Measurements from ENCODE around the gene CYP2A13. TPM values are rescaled to one million over a fixed set of nuclear protein-coding genes. Genes with fewer than 3 reads are reported as not detected.
"Not testable (repeated sequence)": the region's sequence is repeated elsewhere in the genome, so short reads cannot be mapped to it uniquely, and the experiment has no call there.

The CYP2A13 gene
- total RNA-seq, 2 donors from 2014 or later, result not detected

DNA sequence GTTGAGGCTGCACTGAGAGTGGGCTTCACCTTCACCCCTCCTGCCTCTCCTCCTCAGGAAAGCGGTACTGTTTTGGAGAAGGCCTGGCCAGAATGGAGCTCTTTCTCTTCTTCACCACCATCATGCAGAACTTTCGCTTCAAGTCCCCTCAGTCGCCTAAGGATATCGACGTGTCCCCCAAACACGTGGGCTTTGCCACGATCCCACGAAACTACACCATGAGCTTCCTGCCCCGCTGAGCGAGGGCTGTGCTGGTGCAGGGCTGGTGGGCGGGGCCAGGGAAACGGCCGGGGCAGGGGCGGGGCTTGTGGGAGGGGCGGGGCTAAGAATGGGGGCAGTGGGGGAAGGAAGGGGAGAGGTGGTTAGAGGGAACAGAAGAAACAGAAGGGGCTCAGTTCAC, 7.5 kb downstream of the CYP2A13 start:
- H3K4me1 ChIP-seq, result no peaks in the 10 kb centered on the region
- no peak overlapping the region for H3K27ac ChIP-seq
- H3K36me3 ChIP-seq (replicated peaks in 1 of 2; ENCODE audit: insufficient read depth in 1 of 2, low read depth in 2 of 2), result no peaks in the 10 kb centered on the region
- no peaks in the 10 kb centered on the region for H3K9me3 ChIP-seq
- DNase-seq, result no peak
- H3K27me3 ChIP-seq, result no peaks in the 10 kb centered on the region
- ATAC-seq, result no peak
- intact Hi-C loops (cut with DNase I), result no loop called here
- H3K4me3 ChIP-seq, result no peak overlapping the region
- 49 to 51% methylated on average over 14 to 15 of the region's 15 CpGs for WGBS, 2 donors
- TF ChIP-seq POLR2A (IDR thresholded peaks at IDR 0.05) (no peak), CTCF (IDR thresholded peaks at IDR 0.05) (no peak)

GRCh38 chr19:41096353-41096752, 8.1 kb downstream of the CYP2A13 start:
- intact Hi-C loops (cut with DNase I), result no loop called here
- ATAC-seq, result no peak
- H3K27me3 ChIP-seq, result no peaks in the 10 kb centered on the region

DNA sequence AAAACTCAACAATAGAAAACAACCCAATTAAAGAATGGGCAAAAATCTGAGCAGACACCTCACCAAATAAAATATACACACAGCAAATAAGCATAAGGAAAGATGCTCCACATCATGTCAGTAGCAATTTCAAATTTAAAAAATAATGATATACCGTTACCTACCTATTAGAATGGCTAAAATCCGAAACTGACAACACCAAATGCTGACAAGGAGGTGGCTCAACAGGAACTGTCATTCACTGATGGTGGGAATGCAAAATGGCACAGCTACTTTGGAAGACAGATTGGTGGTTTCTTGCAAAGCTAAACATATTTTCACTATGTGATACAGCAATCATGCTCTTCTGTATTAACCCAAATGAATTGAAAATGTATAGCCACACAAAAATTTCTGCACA, 9.1 kb downstream of the CYP2A13 start:
- Histone ChIP-seq H3K27ac (no peak overlapping the region), H3K9me3 (no peaks in the 10 kb centered on the region), H3K36me3 (replicated peaks in 1 of 2; ENCODE audit: insufficient read depth in 1 of 2, low read depth in 2 of 2) (no peaks in the 10 kb centered on the region), H3K4me3 (no peak overlapping the region), H3K27me3 (no peaks in the 10 kb centered on the region), H3K4me1 (no peaks in the 10 kb centered on the region)
- WGBS, 2 donors, result 53 to 56% methylated on average over 2 of the region's 2 CpGs
- DNase-seq (no peak), ATAC-seq (no peak)
- intact Hi-C loops (cut with DNase I), result no loop called here
- TF ChIP-seq POLR2A (IDR thresholded peaks at IDR 0.05) (no peak), CTCF (IDR thresholded peaks at IDR 0.05) (no peak)

More at GRCh38 chr19:41096353-41096752, 8.1 kb downstream of the CYP2A13 start:
- DNase-seq, result no peak
- no peak overlapping the region for H3K4me3 ChIP-seq
- H3K27ac ChIP-seq, result no peak overlapping the region
- TF ChIP-seq CTCF (IDR thresholded peaks at IDR 0.05) (no peak), POLR2A (IDR thresholded peaks at IDR 0.05) (no peak)
- WGBS, 2 donors, result 49 to 73% methylated on average over 7 of the region's 7 CpGs
- no peaks in the 10 kb centered on the region for H3K36me3 ChIP-seq (replicated peaks in 1 of 2; ENCODE audit: insufficient read depth in 1 of 2, low read depth in 2 of 2)
- no peaks in the 10 kb centered on the region for H3K9me3 ChIP-seq
- no peaks in the 10 kb centered on the region for H3K4me1 ChIP-seq

DNA sequence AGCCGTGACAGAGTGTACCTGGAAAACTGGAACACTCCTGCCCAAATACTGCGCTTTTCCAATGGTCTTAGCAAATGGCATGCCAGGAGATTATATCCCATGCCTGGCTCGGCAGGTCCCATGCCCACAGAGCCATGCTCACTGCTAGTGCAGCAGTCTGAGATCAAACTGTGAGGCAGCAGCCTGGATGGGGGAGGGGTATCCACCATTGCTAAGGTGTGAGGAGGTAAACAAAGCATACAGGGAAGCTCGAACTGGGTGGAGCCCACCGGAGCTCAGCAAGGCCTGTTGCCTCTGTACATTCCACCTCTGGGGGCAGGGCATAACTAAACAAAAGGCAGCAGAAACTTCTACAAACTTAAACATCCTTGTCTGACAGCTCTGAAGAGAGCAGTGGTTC, 10.5 kb downstream of the CYP2A13 start:
- H3K4me3 ChIP-seq, result no peak overlapping the region
- ATAC-seq (no peak), DNase-seq (no peak)
- H3K4me1 ChIP-seq, result no peaks in the 10 kb centered on the region
- no peaks in the 10 kb centered on the region for H3K27me3 ChIP-seq
- H3K36me3 ChIP-seq (replicated peaks in 1 of 2; ENCODE audit: insufficient read depth in 1 of 2, low read depth in 2 of 2), result no peaks in the 10 kb centered on the region
- WGBS, 2 donors, result 25 to 44% methylated on average over 4 to 5 of the region's 5 CpGs
- H3K27ac ChIP-seq, result no peak overlapping the region
- intact Hi-C loops (cut with DNase I), result no loop called here
- TF ChIP-seq POLR2A (IDR thresholded peaks at IDR 0.05) (no peak), CTCF (IDR thresholded peaks at IDR 0.05) (no peak)
- H3K9me3 ChIP-seq, result no peaks in the 10 kb centered on the region

GRCh38 chr19:41102210-41102609, 14.0 kb downstream of the CYP2A13 start:
- H3K9me3 ChIP-seq; H3K27ac ChIP-seq; intact Hi-C loops (cut with DNase I); H3K4me1 ChIP-seq; ATAC-seq; H3K36me3 ChIP-seq (replicated peaks in 1 of 2; ENCODE audit: insufficient read depth in 1 of 2, low read depth in 2 of 2); H3K27me3 ChIP-seq; H3K4me3 ChIP-seq; DNase-seq: not testable (repeated sequence)
- WGBS, 2 donors, result 50 to 70% methylated on average over 1 of the region's 1 CpG

Measured in body of pancreas (tissue), 4 donors.